H1 (cell line): ENCODE measurements around the gene COL8A2. TPM values are rescaled to one million over a fixed set of nuclear protein-coding genes. Genes with fewer than 3 reads are reported as not detected.

ENCODE experiments used
- ASH2L ChIP-seq: fragments of 200-600, 300-600 bp; sonication (generic); IDR thresholded peaks from one replicate; pipeline ENCODE4 v1.7.1; 2017; ENCODE audit warnings: low read length
- BACH1 ChIP-seq: IDR thresholded peaks from 2 replicates; pipeline ENCODE4 v1.6.1; 2012; ENCODE audit warnings: low read length, improper control_type of control experiment
- CEBPB ChIP-seq: IDR thresholded peaks from 2 replicates; pipeline ENCODE4 v1.6.1; 2012; ENCODE audit warnings: low read depth, low read length
- EGR1 ChIP-seq: IDR thresholded peaks from 2 replicates; pipeline ENCODE4 v1.6.1; 2011; ENCODE audit warnings: low read depth, low read length, borderline replicate concordance
- EZH2 ChIP-seq: fragments of 200-600 bp; sonication (generic); IDR thresholded peaks from 2 replicates; pipeline ENCODE4 v1.7.1; 2012; ENCODE audit warnings: low read depth, mild to moderate bottlenecking, moderate library complexity, low read length, inconsistent platforms; ENCODE audit not compliant: severe bottlenecking
- MAFK ChIP-seq: IDR thresholded peaks from 2 replicates; pipeline ENCODE4 v1.6.1; 2012; ENCODE audit warnings: low read depth, mild to moderate bottlenecking, improper control_type of control experiment, low read length
- POLR2AphosphoS5 ChIP-seq: IDR thresholded peaks from 2 replicates; pipeline ENCODE4 v1.6.1; 2011; ENCODE audit warnings: low read depth, low read length
- RNF2 ChIP-seq: fragments of 200-900, 300-1000 bp; sonication (generic); IDR thresholded peaks from 2 replicates; pipeline ENCODE4 v1.7.1; 2016; ENCODE audit warnings: borderline replicate concordance, low read depth, mild to moderate bottlenecking, antibody characterized with exemption, low read length; ENCODE audit not compliant: poor library complexity, severe bottlenecking; ENCODE audit errors: missing control alignments
- SAP30 ChIP-seq: fragments of 300-600 bp; sonication (generic); IDR thresholded peaks from 2 replicates; pipeline ENCODE4 v1.7.1; 2012; ENCODE audit warnings: low read length, moderate library complexity, mild to moderate bottlenecking, inconsistent platforms; ENCODE audit not compliant: insufficient read depth, insufficient replicate concordance
- SIRT6 ChIP-seq: IDR thresholded peaks from one replicate; pipeline ENCODE4 v1.7.1; 2012; ENCODE audit warnings: low read length, inconsistent platforms
- SP1 ChIP-seq: IDR thresholded peaks from 2 replicates; pipeline ENCODE4 v1.6.1; 2011; ENCODE audit warnings: low read depth, low read length
- TEAD4 ChIP-seq: IDR thresholded peaks from 2 replicates; pipeline ENCODE4 v1.6.1; 2012; ENCODE audit warnings: low read depth, low read length, inconsistent platforms, mixed read lengths
- polyA plus RNA-seq, 7 experiments: library from polyadenylated mRNA; depleted of rRNA in 3 of 7; stranded (reverse) in 5 of 7; unstranded in 2 of 7; fragments of >200 nt in 5 of 7; fragments of 200-250 nt in 2 of 7; gene quantifications; 1 replicate in 5 of 7; 2 replicates in 1 of 7; 4 replicates in 1 of 7; pipeline versions ENCODE4 v1.2.1 to v1.2.3, GENCODE V29; 2011 to 2013; ENCODE audit warnings: missing spikeins in 2 of 7, mixed read lengths in 2 of 7
- total RNA-seq: library from RNA; stranded (reverse); fragmentation: NEBNext Ultra II Directional; extraction: Animal tissue kit (Norgen Biotek cat#: 25700); gene quantifications from 2 replicates; pipeline ENCODE4 v1.2.1, GENCODE V29; 2021
- TF ChIP-seq, protein P1 (sequence below): fragments of 300-600 bp; sonication (generic); IDR thresholded peaks from 2 replicates; pipeline ENCODE4 v1.7.1; 2012; ENCODE audit warnings: low read length, moderate library complexity, mild to moderate bottlenecking, inconsistent platforms; ENCODE audit not compliant: insufficient replicate concordance

Gene COL8A2
- total and polyA plus RNA-seq, 2 of the 8 experiments (the other 6 are each of a cell fraction or from before 2014, with no cell fraction given), result 2.1 to 2.8 TPM

DNA sequence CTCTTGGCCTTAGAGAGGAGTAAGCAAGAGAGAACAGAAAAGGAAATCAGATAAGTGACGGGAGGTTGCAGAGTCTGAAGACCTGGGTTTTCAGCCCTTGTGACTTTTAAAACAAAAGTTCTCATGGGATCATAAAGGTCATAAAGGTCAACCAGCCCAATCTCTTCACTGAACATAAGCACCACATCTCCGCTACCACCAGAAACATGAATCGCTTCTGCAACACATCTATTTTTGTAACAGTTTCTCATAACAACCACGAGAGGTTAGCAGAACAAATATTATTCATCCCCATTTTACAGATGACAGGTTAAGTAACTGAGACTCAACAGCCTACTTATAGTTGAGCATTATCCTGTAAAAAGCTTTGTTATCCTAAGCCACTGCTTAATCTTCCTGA, 18.4 kb upstream of the COL8A2 start (continued):
- TF ChIP-seq, protein P1, sequence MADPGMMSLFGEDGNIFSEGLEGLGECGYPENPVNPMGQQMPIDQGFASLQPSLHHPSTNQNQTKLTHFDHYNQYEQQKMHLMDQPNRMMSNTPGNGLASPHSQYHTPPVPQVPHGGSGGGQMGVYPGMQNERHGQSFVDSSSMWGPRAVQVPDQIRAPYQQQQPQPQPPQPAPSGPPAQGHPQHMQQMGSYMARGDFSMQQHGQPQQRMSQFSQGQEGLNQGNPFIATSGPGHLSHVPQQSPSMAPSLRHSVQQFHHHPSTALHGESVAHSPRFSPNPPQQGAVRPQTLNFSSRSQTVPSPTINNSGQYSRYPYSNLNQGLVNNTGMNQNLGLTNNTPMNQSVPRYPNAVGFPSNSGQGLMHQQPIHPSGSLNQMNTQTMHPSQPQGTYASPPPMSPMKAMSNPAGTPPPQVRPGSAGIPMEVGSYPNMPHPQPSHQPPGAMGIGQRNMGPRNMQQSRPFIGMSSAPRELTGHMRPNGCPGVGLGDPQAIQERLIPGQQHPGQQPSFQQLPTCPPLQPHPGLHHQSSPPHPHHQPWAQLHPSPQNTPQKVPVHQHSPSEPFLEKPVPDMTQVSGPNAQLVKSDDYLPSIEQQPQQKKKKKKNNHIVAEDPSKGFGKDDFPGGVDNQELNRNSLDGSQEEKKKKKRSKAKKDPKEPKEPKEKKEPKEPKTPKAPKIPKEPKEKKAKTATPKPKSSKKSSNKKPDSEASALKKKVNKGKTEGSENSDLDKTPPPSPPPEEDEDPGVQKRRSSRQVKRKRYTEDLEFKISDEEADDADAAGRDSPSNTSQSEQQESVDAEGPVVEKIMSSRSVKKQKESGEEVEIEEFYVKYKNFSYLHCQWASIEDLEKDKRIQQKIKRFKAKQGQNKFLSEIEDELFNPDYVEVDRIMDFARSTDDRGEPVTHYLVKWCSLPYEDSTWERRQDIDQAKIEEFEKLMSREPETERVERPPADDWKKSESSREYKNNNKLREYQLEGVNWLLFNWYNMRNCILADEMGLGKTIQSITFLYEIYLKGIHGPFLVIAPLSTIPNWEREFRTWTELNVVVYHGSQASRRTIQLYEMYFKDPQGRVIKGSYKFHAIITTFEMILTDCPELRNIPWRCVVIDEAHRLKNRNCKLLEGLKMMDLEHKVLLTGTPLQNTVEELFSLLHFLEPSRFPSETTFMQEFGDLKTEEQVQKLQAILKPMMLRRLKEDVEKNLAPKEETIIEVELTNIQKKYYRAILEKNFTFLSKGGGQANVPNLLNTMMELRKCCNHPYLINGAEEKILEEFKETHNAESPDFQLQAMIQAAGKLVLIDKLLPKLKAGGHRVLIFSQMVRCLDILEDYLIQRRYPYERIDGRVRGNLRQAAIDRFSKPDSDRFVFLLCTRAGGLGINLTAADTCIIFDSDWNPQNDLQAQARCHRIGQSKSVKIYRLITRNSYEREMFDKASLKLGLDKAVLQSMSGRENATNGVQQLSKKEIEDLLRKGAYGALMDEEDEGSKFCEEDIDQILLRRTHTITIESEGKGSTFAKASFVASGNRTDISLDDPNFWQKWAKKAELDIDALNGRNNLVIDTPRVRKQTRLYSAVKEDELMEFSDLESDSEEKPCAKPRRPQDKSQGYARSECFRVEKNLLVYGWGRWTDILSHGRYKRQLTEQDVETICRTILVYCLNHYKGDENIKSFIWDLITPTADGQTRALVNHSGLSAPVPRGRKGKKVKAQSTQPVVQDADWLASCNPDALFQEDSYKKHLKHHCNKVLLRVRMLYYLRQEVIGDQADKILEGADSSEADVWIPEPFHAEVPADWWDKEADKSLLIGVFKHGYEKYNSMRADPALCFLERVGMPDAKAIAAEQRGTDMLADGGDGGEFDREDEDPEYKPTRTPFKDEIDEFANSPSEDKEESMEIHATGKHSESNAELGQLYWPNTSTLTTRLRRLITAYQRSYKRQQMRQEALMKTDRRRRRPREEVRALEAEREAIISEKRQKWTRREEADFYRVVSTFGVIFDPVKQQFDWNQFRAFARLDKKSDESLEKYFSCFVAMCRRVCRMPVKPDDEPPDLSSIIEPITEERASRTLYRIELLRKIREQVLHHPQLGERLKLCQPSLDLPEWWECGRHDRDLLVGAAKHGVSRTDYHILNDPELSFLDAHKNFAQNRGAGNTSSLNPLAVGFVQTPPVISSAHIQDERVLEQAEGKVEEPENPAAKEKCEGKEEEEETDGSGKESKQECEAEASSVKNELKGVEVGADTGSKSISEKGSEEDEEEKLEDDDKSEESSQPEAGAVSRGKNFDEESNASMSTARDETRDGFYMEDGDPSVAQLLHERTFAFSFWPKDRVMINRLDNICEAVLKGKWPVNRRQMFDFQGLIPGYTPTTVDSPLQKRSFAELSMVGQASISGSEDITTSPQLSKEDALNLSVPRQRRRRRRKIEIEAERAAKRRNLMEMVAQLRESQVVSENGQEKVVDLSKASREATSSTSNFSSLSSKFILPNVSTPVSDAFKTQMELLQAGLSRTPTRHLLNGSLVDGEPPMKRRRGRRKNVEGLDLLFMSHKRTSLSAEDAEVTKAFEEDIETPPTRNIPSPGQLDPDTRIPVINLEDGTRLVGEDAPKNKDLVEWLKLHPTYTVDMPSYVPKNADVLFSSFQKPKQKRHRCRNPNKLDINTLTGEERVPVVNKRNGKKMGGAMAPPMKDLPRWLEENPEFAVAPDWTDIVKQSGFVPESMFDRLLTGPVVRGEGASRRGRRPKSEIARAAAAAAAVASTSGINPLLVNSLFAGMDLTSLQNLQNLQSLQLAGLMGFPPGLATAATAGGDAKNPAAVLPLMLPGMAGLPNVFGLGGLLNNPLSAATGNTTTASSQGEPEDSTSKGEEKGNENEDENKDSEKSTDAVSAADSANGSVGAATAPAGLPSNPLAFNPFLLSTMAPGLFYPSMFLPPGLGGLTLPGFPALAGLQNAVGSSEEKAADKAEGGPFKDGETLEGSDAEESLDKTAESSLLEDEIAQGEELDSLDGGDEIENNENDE, result no peak
- TF ChIP-seq EGR1 (no peak), SAP30 (no peak), POLR2AphosphoS5 (no peak), SIRT6 (no peak), MAFK (no peak), BACH1 (no peak), ASH2L (no peak), EZH2 (no peak), CEBPB (no peak), RNF2 (no peak), SP1 (no peak), TEAD4 (no peak)
